SK-N-MC (cell line): Measurements from ENCODE around the gene SHB.

Experiments
- EZH2 ChIP-seq: fragments of 200-600 bp; sonication (generic); IDR thresholded peaks from one replicate; pipeline ENCODE4 v1.6.1; 2017; ENCODE audit warnings: antibody characterized with exemption
- POLR2AphosphoS5 ChIP-seq: IDR thresholded peaks from 2 replicates; pipeline ENCODE4 v1.6.1; 2012; ENCODE audit warnings: mild to moderate bottlenecking, low read depth, low read length, borderline replicate concordance

DNA sequence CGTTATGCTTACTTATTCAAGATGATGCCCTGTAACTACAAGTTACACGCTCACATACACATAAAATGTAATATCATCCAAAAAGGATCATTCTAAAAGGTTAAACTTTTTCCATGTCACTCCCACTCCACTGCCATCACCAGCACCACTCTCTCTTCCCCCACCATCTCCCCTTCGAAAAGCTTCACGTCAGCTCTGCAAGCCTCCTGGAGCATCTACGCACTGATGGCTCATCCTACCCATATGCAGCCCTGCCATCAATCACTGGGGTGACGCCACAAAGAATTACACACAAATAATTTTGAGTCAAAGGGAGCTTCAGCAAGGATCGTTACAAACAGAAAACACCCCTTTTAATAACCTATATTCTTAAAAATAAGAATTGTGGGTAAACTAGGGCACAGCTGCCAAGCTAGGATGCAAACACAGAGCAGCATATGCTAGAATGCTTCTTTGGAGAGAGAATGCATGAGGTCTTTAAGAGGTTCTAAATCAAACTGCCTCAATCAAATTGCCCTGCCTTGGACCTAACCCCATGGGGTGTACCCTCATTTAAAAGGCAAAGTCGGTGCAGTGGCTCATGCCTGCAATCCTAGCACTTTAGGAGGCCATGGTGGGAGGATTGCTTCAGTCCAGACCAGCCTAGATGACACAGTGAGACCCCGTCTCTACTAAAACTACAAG, 56.1 kb downstream of the SHB start:
- TF ChIP-seq POLR2AphosphoS5 (no peak), EZH2 (no peak)
